NCI-H2196 (cell line): Measurements from ENCODE around the gene KCNJ8.
"Not testable (repeated sequence)": the region's sequence is repeated elsewhere in the genome, so short reads cannot be mapped to it uniquely, and the experiment has no call there.

ENCODE experiments used
- DNase-seq: peaks from one replicate; lab custom pipeline; 2025; ENCODE audit not compliant: unreplicated experiment; lab: John Stamatoyannopoulos, UW

Gene KCNJ8

GRCh38 chr12:21774358-21775132, at the start of gene KCNJ8:
TSS of gene KCNJ8 (minus strand) at chr12:21774706. CDS start at chr12:21773616, 1,090 bp downstream.
- DNase-seq, result no peak

DNA sequence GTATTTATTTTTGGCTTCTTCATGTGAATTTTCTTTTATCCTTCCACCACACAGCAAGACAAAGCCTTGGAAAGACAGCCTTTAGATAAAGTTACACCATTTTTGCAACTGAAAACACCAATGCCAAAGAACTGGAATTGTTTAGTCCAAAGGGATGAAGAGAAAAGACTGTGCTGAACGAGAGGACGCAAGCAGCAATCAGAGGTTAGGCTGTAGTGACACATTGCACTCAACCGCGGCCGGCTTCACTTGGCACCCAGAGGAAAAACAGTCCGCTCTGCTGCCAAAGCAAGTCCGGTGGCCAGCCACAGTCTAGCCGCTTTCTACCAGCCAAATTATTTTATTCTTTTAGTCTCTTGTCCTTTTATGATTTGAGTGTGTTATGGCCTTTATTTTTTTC, 49.1 kb upstream of the KCNJ8 start:
- DNase-seq, result no peak

- no peak for DNase-seq
Observed at GRCh38 chr12:21819678-21820077, 45.2 kb upstream of the KCNJ8 start.

- DNase-seq, result no peak
Observed at GRCh38 chr12:21819236-21819635, 44.7 kb upstream of the KCNJ8 start.

- DNase-seq, result no peak
Observed at GRCh38 chr12:21818627-21819026, 44.1 kb upstream of the KCNJ8 start.

GRCh38 chr12:21815306-21816062, 41.0 kb upstream of the KCNJ8 start:
- DNase-seq, result no peak

- no peak for DNase-seq
Observed at GRCh38 chr12:21814814-21815213, 40.3 kb upstream of the KCNJ8 start.

- DNase-seq, result no peak
Observed at GRCh38 chr12:21814327-21814726, 39.8 kb upstream of the KCNJ8 start.

DNA sequence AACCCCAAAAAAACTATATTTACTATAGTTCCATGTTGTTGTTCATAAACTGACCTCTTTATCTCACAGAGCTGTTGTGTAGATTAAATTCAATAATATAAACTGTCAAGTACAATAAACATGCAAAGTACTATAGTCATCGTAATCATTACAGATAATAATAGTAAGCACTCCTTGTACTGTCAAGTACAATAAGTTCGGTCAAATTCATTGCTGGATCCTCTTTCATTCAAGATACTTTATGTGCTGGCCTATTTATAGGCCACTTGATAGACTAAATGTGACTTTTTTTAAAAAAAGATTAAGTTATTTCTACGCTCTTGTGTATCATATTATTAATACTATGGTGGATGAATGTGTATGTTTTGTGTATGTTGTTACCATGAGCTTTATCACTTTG, 39.2 kb upstream of the KCNJ8 start:
- DNase-seq, result no peak

GRCh38 chr12:21813125-21813524, 38.6 kb upstream of the KCNJ8 start:
- no peak for DNase-seq

GRCh38 chr12:21812340-21812739, 37.8 kb upstream of the KCNJ8 start:
- not testable (repeated sequence) for DNase-seq

- no peak for DNase-seq
Observed at GRCh38 chr12:21809100-21809499, 34.6 kb upstream of the KCNJ8 start.

- DNase-seq, result no peak
Observed at GRCh38 chr12:21806255-21806654, 31.7 kb upstream of the KCNJ8 start.

GRCh38 chr12:21801522-21802288, 27.2 kb upstream of the KCNJ8 start:
- no peak for DNase-seq

DNA sequence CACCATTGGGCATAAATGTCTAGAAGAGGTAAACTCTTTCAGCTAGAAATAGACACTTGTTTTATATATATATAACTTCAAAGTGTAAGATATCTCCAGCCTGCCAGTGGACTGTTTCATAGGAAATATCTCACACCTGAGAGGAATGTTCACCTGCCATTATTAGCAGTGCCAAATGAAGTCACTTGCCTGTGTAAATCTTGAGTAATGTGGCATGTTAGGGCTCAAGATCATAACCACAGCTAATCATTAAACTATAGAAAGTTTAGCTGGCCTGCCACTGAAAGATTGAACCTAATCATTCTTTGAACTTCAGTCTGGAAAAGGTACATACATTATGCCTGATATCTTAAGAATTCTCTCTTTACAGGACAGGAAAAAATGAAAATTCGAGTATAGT, 25.5 kb upstream of the KCNJ8 start:
- no peak for DNase-seq

GRCh38 chr12:21797539-21797938, 23.0 kb upstream of the KCNJ8 start:
- no peak for DNase-seq

- DNase-seq, result no peak
Observed at GRCh38 chr12:21795648-21796328, 21.3 kb upstream of the KCNJ8 start.

DNA sequence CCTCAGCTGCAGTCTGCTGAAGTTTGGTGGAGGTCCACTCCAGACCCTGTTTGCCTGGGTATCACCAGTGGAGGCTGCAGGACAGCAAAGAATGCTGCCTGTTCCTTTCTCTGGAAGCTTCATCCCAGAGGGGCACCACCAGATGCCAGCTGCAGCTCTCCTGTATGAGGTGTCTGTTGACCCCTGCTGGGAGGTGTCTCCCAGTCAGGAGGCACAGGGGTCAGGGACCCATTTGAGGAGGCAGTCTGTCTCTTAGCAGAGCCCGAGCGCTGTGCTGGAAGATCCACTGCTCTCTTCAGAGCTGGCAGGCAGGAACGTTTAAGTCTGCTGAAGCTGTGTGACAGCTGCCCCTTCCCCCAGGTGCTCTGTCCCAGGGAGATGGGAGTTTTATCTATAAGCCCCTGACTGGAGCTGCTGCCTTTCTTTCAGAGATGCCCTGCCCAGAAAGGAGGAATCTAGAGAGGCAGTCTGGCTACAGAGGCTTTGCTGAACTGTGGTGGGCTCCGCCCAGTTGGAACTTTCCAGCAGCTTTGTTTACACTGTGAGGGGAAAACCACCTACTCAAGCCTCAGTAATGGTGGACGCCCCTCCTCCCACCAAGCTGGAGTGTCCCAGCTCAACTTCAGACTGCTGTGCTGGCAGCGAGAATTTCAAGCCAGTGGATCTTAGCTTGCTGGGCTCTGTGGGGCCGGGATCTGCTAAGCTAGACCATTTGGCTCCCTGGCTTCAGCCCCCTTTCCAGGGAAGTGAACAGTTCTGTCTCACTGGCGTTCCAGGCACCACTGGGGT, 20.5 kb upstream of the KCNJ8 start:
- not testable (repeated sequence) for DNase-seq

- not testable (repeated sequence) for DNase-seq
Observed at GRCh38 chr12:21789687-21790086, 15.2 kb upstream of the KCNJ8 start.
